Stimulated activated CD4-positive, alpha-beta T cell treated with anti-CD3 and anti-CD28 coated beads, TNF-alpha, amount 100 ng/mL, for 24 hours (primary cell): Measurements from ENCODE around the gene PTPRC.

Source experiments
- DNase-seq, 3 experiments: peaks; one replicate each; pipeline ENCODE4 v3.0.0-alpha.2; 2020; ENCODE audit warnings: low read depth in 3 of 3

The PTPRC gene

DNA sequence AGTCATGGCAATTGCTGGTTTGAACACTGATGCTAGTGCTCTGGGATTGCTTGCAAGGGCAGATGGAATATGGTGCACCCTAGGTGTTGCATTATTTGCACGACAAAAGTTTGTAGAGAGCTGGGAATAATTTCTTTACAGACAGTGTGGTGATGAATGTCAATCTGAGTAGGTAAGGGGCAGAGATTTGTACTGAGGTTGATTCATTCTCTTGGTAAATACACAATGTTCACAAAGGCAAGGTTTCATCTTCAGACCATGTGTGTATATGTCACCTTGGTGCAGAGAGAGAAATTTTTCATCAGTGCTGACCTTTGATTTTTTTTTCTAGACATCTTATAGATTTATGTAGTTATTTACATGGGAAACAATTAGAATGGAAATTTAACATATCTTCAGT is 5.0 kb downstream of the PTPRC start:
- DNase-seq, result no peak

DNA sequence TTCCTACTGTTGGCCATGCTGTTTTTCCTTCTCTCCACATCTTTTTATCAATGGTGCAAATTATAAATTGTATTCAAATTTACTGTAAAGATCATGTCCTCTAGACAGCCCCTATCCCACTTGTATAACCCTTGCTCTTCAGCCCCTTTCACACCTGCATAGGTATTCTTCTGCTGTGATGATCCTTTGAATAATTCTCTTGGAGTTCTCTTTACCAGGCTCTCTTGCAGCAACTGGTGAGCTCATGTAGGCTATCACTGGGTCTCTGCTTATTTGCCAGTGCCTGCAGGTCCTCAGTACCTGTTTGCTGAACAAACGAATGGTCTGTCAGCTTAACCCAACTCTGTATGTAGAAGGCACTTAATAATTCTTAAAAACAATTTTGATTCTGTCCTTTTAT is 8.2 kb downstream of the PTPRC start:
- DNase-seq, result no peak

DNA sequence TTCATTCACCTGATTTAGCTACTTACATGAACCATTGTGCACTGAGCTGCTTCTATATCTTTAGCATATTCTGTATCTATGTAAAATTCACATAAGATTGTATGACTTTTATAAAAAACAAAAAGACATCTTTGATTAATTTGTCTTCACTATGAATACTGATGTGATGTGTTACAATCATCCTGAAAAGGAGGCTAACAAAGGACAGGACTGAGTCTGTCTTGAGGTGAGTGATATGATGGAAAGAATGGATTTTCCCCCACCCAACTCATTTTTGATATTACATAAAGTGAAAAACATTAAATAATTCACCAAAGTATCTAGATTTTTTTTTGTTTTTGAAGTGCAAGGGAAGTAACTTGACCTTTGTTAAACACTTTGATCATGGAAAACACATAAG is 9.8 kb downstream of the PTPRC start:
- no peak for DNase-seq

DNA sequence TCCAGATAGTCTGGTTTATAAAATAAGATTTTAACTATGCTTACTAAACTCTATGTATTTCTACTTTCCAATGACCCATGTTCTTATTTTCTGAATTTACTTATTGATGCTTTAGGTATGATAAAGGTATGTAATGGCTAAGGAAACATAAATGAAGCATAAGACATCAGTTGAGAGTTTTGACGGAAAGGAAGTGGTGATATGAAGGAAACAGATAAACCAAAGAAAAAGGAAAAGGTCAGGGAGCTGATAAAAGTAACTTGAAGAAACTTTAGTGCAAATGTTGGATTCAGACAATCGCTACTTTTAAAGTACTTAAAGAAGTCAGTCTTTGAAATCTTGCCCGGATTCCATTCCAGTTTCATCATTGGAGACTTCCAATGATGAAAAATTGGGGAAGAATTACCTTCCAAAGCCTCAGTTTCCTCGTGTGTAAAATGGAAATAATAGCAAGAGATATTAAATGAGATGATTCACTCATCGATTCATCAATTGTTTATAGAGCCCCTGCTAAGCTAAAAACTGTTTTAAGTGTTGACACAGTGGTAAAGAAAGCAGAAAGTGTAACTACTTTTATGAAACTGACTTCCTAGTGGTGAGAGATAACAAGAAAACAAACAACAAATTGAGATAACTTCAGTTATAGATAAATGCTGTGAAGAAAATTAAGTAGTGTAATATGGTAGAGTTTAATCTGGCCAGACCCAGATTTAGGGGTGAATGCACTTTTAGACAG is 10.6 kb downstream of the PTPRC start:
- no peak for DNase-seq

DNA sequence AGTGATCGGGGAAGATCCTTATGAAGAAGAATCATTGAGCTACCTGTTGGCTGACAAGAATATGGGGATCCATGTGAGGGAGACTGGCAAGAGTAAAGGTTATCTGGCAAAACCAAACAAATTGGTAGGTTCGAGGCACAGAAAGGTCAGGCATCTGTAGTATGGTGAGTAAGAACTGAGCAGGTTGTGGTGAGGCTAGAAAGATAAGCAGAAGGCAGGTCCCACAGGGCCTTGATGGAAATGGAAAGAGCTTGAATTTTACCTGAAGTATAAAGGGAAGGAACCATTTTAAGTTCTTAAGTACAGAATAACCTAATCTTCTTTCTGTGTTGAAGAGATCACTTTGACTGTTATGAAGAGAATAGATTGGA is 11.1 kb downstream of the PTPRC start:
- no peak for DNase-seq

DNA sequence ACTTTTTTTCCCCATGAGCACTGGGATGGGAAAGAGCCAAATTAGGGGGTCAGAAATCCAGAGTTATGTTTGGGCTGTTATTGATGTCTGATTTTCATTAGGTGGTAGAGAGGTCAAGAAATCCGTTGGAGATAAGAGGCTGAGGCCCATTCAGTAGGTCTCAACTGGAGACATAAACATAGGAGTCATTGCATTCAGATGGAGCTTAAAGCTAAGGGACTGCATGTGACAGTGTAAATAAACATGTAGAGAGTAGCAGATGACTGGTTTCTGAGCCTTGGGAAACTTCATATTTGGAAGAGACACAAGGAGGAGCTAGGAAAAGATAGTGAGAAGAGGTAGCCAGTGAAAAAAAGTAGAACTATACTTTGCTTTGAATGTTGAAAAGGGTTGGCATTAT is 11.7 kb downstream of the PTPRC start:
- DNase-seq, result no peak

DNA sequence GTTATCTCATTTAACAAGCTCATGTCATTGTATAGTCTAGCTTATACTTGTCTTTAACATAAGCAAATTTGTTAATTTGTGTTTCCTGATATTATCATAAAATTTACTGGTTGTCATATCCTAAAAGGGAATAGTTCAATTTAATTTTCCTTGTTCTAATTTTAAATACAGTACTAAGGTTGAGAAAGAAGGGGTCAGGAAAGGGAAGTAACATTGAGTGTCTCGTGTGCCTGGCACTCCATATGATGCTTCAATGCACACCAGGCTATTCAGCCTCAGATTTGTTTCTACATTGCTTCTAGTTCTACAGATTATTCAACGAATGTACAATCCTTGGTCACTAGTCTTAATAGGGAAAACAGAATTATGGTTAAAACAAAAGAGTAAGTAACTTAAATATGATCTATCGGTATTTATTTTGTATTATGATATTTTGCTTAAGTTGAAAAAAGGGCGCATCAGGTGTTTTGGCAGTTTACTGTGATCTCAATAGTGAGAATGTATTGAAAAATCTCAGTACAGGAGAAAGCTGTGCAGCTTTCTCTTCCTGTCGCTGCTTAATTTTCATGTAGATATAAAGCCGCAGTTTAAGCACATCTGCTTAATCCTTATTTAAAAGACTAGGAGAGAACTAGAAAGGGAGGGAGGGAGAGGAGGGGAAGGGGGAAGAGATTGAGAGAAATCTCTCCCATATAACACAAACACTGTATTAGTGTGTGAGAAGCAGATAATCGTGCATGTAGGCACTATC is 13.0 kb downstream of the PTPRC start:
- no peak for DNase-seq

DNA sequence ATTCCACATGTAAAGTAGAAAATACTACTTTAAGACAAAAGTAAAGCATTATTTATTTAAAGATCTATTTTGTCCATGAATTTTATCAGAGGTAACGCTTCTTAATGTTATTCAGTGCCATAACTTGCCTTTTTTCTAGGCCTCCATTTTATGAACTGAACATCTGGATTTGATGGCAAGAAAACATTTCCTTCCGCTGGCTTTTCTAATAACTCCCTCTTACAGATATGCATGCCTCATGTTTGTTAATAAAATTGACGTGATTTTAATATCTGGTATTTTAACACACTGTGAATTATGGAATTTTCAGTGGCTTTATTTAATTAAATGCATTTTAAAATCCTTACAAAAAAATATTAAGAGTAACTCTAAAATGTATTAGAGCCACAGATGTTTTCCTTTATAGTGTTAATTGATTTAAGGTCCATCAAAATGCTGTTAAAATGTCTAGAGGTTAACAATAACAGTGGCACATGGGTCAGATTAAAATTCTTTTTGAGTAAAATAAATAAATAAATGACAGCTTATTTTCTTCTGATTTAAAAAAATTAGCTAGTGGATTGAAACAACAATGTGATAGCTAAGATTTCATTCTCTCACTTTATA is 15.1 kb downstream of the PTPRC start:
- DNase-seq, result no peak

DNA sequence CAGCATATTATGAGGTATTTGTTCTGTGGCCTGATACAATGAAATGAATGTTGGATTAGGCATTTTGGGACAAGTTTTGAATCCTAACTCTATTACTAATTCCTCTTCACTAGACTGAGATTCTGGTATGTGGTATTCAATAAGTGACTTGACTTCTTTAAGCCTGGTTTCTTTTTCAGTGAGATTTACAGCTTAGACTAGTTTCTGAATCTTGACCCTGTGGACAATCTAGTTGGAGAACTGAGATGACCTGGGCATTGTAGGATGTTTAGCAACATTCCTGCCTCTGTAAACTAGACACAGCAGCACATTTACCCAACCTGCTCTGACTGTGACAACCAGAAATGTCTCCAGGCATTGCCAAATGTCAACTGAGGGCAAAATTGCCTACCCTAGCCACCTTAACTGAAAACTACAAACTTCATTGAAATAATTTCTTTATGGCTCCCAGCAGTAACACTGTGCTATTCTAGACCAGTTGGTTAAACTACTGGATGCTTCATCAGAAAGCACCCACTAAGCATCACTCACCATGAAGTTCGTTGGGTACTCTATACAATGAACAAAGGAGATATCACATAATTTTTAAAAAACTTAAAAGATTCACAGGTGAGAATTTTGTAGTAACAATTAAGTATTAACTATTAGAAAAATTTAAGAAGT is 16.8 kb downstream of the PTPRC start:
- DNase-seq, result no peak

DNA sequence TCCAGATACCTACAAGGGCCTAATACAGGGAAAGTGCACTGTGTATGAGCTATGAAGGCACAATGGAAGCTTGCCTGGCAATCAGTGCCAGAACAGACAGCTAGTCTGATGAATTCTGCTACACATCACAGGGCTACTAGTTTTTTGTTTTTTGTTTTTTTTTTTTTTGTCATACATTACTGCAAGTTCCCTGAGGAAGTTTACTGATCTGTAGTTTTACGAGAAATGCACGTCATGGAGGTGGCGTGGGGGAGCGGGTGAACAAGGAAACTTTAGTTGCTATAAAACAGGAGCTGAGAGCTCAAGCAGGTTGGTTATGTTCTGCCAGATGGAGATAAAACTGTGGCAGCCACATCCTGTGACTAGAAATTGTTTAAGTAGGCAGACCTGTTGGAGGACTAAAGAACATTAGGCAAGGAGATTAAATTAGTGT is 17.7 kb downstream of the PTPRC start:
- peak in 1 of 3 experiments; percentile 77 for DNase-seq

DNA sequence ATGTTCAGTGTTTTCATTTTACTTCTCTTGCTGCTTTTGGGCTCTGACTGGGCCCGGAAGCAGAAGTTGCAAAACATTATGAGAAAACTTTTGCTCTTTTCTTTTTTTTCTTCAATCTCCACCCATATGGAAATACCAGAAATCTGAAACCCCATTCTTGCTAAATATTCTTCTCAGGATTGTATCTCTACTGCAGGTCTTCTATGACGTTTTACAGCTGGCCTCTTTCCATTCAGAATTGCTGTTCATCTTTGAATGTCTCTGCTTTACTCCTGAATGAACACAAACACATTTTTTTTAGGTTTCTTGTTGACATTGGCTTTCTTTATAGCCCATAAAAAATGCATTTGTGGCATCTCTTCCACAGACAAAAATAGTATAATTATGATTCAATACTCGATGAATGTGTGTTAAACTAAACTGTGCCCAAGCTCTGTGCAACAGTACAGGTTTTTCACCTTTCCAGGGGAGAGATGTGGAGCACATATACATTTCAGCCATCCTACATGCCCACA is 18.8 kb downstream of the PTPRC start:
- no peak for DNase-seq

DNA sequence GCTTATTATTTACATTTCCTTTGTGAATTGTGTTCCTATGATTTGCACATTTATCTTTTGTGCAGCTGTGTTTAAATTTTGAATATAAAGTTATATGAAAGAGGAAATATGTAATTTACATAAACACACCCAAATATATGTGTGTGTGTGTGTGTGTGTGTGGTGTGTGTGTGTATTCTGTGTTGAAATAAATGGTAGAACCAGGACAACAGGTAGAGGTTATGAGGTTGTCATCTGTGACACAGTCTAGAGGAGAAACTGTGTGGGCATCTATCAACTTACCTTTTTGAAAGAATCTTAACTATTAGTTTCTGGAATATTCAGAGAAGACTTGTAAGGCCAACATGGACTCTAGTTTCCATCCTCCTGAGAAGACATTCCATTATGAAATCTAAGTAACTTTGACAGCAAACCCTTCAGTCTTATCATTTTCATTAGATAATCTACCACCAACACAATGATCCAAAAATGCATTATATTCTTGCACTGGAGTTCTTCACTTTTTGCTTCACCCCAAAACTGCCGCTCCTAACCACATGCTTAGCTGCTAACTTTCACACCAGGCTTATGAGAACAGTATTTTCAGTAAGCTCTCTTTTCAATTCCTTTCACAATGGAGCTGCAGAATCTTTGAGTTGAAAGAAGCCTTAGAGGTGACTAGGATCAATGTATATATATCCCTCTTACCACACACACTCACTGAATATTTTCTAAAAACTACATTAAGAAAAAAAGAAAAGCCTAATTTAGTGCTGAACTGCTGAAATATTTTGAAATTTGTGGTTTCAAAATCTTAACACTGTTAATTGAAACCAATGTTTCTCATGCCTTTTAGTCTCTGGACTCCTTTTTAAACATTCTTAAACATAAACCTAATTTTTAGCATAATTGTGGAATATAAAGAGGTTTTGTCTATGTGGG is 21.8 kb downstream of the PTPRC start:
- DNase-seq, result no peak

DNA sequence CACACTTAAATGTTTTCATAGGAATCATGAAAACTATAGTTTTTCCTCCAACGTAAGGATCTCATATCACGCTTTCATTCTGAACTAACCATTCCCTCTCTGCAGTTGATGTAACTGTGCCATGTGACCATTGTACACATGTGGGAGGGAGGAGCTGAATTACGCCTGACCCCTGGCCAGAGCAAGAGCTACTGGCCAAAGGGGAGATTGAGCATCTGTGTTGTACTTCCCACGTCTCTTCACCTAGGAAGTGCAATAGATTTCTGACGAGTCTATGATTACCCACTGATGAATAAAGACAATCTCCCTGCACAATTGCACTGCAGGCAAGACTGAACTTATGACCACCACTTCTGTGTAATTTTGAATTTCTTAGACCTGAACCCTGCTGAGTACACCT is 24.0 kb downstream of the PTPRC start:
- no peak for DNase-seq

DNA sequence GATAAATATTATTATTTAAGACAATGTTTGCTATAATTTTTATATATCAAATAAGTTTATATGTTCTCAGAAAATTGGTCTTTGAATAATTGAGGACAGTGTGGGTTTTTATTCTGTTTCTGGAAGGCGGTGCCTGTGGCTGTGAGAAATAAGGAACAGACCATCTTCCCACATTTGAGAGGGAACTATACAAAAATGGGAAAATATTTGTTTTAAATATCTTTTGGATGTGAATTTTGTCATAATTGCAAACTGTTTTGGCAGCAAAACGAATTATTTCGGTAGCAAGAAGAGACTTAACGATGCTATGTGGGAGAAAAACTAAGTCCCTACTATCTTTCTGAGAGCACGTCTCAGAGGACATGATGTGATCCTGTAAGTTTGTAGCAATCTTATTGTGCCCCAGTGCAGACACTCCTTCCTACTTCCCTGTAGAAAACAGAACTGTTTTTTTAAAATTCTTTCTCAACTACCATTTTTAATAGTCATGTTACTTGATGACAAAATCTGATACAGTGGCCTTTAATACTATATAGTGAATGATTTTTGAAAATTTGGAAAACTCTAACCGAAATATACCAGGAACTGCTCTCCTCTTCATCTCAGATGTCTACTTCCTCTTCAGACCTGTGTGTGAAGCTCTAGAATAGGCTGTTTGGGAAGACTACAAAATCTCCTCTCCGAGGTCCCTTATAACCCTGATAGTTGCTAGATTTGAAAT is 25.4 kb downstream of the PTPRC start:
- DNase-seq, result no peak

DNA sequence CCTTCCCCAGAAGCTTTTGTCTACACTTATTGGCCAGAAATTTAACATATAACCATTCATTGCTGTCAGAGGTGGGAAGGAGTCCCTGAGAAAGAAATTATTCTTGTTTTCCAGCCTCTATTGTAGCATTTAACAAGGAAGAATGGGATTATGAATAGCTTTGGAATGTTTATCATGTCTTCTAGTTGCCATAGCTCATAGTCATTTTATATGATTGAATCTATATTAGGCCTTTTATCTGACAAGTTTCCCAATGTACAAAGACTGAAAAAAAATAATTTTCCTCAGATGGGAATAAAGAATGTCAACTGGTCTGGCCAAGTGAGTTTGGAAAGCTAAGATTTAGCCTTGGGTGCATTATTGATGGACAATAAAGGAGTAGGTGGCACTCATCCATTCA is 28.3 kb downstream of the PTPRC start:
- no peak for DNase-seq

DNA sequence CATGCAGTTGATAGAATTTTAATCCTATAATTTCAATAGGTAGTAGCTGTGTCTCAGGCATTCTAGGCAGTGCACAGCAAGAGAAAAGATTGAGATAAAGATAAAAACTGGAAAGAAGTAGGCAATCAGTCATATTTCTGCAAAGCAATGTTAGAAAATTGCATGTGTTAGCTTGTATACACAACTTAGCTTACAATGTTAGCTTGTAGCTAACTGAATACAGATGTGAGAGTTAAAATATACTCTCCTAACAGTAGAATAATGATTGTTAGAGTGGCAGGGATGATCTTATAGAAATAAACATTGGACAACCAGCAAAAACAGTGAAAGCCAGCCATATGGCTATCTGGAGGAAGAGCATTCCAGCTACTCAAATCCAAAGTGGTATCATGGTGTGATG is 29.0 kb downstream of the PTPRC start:
- DNase-seq, result no peak

DNA sequence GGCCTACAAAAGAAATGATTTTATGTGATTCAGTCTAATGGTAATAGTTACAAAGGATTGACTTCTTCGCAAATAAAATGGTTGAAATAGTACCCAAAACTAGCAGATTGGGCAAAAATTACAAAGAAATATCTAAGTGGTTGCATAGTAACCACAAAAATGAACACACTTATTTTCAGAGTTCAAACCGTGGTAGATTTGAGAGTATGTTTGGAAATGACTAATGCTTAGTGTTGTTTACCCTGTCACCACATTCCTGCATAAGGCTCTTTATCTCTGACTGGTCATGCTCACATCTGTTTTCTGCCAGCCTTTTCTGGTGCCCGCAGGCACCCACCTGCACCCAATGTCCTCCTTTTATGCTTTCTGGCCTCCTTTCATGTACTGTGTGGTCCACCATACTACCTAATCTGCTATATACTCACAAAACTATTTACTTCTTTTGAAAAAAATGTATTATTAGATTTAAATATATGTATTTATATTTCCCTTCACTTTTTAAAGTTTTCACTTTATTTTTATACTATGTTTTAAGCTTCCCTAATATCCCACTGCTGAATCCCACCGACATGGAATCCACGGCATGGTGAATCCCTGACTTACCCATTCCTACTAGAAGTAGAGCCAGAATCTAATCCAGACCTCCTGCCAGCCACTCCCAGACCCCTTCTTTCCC is 30.3 kb downstream of the PTPRC start:
- DNase-seq, result no peak

DNA sequence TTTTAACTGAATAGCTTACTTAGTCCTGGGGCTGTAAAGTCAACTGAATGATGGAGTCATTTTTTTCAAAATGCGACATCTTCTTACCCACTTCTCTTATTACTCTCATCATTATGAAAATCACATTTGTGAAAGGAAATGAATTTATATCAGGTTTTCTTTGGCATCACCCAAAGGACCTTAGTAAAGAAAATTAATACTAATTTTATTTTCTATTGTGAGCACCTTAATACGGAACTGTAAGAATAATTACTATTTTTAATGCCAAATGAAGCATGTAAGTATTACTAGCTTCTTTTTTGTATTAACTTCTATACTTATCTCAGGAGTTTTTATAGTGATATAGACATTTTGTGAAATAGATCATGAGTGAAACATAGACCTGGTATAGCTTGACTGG is 30.9 kb downstream of the PTPRC start:
- DNase-seq, result no peak

DNA sequence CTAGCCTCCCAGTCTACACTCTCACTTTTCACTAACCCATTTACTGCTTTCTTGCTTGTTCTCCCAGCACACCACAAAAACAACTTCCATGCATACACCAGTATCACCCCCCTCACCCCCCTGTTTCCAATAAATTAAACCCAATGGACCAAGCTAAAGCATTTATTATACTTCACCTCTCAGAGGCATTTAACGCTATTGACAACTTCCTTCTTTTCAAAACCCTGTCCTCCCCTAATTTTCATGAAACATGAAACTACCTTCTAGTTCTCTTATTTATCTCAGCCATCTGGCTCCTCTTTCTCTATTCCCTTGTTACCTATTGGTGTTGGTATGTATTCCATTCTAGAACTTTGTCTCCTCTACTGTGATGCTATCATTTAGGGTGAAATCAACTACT is 32.3 kb downstream of the PTPRC start:
- DNase-seq, result no peak

DNA sequence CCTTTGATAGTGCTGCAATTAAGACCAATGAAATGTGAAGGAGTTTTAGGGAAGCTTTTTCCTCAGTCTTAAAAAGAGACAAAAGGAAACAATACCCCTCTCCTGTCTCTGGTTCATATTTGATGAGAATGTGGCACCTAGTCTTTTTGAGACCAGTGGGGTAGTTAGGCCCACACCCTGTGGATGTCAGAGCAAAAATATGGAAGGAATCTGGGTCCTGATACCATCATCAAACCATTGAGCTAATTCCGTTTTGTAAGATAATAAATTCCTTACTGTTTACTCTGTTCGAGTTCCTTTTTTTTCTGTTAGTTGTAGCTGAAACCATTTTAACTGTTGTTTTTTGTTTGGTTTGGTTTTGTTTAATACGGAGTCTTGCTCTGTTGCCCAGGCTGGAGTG is 33.3 kb downstream of the PTPRC start:
- DNase-seq, result no peak
